GM12878 (cell line): Measurements from ENCODE around the gene NTN3. TPM values are rescaled to one million over a fixed set of nuclear protein-coding genes. Genes with fewer than 3 reads are reported as not detected.
A peak's percentile ranks its signal among the peaks of the same experiment; 100 is the strongest.

ENCODE experiments used
- BACH1 ChIP-seq: fragments of 450-650 bp; IDR thresholded peaks from 2 replicates; pipeline ENCODE4 v1.6.1; 2017; ENCODE audit warnings: mild to moderate bottlenecking, borderline replicate concordance
- CREB1 ChIP-seq: IDR thresholded peaks from 2 replicates; pipeline ENCODE4 v1.6.1; 2012; ENCODE audit warnings: low read depth, mild to moderate bottlenecking, inconsistent platforms
- EGR1 ChIP-seq, 2 experiments: IDR thresholded peaks; 1 replicate in 1 of 2; 2 replicates in 1 of 2; pipeline ENCODE4 v1.6.1; 2011 to 2012; ENCODE audit warnings: low read depth in 2 of 2, low read length in 2 of 2, borderline replicate concordance in 1 of 2, mild to moderate bottlenecking in 1 of 2, moderate library complexity in 1 of 2
- ETV6 ChIP-seq, 2 experiments: fragments of 450-650 bp in 1 of 2; IDR thresholded peaks in 1 of 2; conservative IDR thresholded peaks in 1 of 2; 2 replicates each; pipeline ENCODE4 v1.6.1; 2014; ENCODE audit warnings: antibody characterized with exemption in 1 of 2, borderline replicate concordance in 1 of 2, low read depth in 1 of 2, mild to moderate bottlenecking in 1 of 2, moderate library complexity in 1 of 2
- EZH2 ChIP-seq: IDR thresholded peaks from 2 replicates; pipeline ENCODE4 v1.6.1; 2012; ENCODE audit warnings: low read depth, mild to moderate bottlenecking, control low read depth, inconsistent platforms, low read length, borderline replicate concordance; ENCODE audit not compliant: control insufficient read depth
- FOS ChIP-seq: IDR thresholded peaks from 3 replicates; pipeline ENCODE4 v1.6.1; 2011; ENCODE audit warnings: borderline replicate concordance; ENCODE audit not compliant: insufficient read length; ENCODE audit errors: extremely low read depth
- HDGF ChIP-seq: fragments of 450-650 bp; IDR thresholded peaks from 2 replicates; pipeline ENCODE4 v1.6.1; 2016; ENCODE audit warnings: antibody characterized with exemption
- IKZF1 ChIP-seq: fragments of 450-650 bp; conservative IDR thresholded peaks from 2 replicates; pipeline ENCODE4 v1.6.1; 2017; ENCODE audit warnings: antibody characterized with exemption, mild to moderate bottlenecking
- MTA2 ChIP-seq: fragments of 450-650 bp; IDR thresholded peaks from 2 replicates; pipeline ENCODE4 v1.6.1; 2016; ENCODE audit warnings: low read depth, mild to moderate bottlenecking, moderate library complexity
- MXI1 ChIP-seq: fragments of 150-350 bp; IDR thresholded peaks from 2 replicates; pipeline ENCODE4 v1.6.1; 2011; ENCODE audit warnings: low read depth, mild to moderate bottlenecking, inconsistent platforms, low read length, improper control_type of control experiment
- NBN ChIP-seq: fragments of 450-650 bp; IDR thresholded peaks from 2 replicates; pipeline ENCODE4 v1.6.1; 2016
- NFXL1 ChIP-seq: fragments of 450-650 bp; IDR thresholded peaks from 2 replicates; pipeline ENCODE4 v1.6.1; 2017; ENCODE audit warnings: antibody characterized with exemption, mild to moderate bottlenecking, borderline replicate concordance
- NR2C2 ChIP-seq: IDR thresholded peaks from 2 replicates; pipeline ENCODE4 v1.6.1; 2011; ENCODE audit warnings: borderline replicate concordance, low read depth; ENCODE audit not compliant: control insufficient read depth, insufficient read length
- POLR2AphosphoS2 ChIP-seq: IDR thresholded peaks from 2 replicates; pipeline ENCODE4 v1.6.1; 2011; ENCODE audit warnings: low read depth, mild to moderate bottlenecking, low read length, improper control_type of control experiment, moderate library complexity
- SMAD5 ChIP-seq: IDR thresholded peaks from 2 replicates; pipeline ENCODE4 v1.6.1; 2016; ENCODE audit warnings: antibody characterized with exemption, low read depth
- SUPT20H ChIP-seq: IDR thresholded peaks from 2 replicates; pipeline ENCODE4 v1.6.1; 2011; ENCODE audit warnings: low read depth, mild to moderate bottlenecking, low read length, moderate library complexity, borderline replicate concordance; ENCODE audit not compliant: control insufficient read depth
- TBL1XR1 ChIP-seq: IDR thresholded peaks from 2 replicates; pipeline ENCODE4 v1.6.1; 2012; ENCODE audit warnings: low read depth, low read length, improper control_type of control experiment
- ZNF207 ChIP-seq: fragments of 450-650 bp; IDR thresholded peaks from 2 replicates; pipeline ENCODE4 v1.6.1; 2014; ENCODE audit warnings: antibody characterized with exemption, mild to moderate bottlenecking, borderline replicate concordance
- ZSCAN29 ChIP-seq: fragments of 450-650 bp; IDR thresholded peaks from 2 replicates; pipeline ENCODE4 v1.6.1; 2017; ENCODE audit warnings: mild to moderate bottlenecking, moderate library complexity
- polyA plus RNA-seq, 11 experiments: library from polyadenylated mRNA; depleted of rRNA in 4 of 11; unstranded in 6 of 11; stranded (reverse) in 5 of 11; fragments of >200 nt; fragmentation: Nextera tagmentation in 4 of 11; fragmentation: Illumina TruSeq in 1 of 11; extraction: Ambion mirVana in 4 of 11; extraction: Trizol in 1 of 11; gene quantifications; 1 replicate in 1 of 11; 2 replicates in 10 of 11; pipeline versions ENCODE4 v1.2.1 to v1.2.3, GENCODE V29; 2011 to 2016; ENCODE audit warnings: inconsistent platforms in 2 of 11, missing spikeins in 2 of 11, low read depth in 1 of 11
- total RNA-seq, 4 experiments: library from RNA; depleted of rRNA in 3 of 4; stranded (reverse); fragments of >200 nt in 3 of 4; fragmentation: Illumina TruSeq in 1 of 4; extraction: Trizol in 1 of 4; gene quantifications; 2 replicates each; pipeline versions ENCODE4 v1.2.1 to v1.2.3, GENCODE V29; 2013 to 2021
- TF ChIP-seq, protein P1 (sequence below): IDR thresholded peaks from 2 replicates; pipeline ENCODE4 v1.6.1; 2011; ENCODE audit warnings: low read depth, low read length, improper control_type of control experiment, borderline replicate concordance
- TF ChIP-seq, protein P2 (sequence below): fragments of 450-650 bp; IDR thresholded peaks from 2 replicates; pipeline ENCODE4 v1.6.1; 2016; ENCODE audit warnings: mild to moderate bottlenecking
- TF ChIP-seq, protein P3 (sequence below): fragments of 150-350 bp; IDR thresholded peaks from 2 replicates; pipeline ENCODE4 v1.6.1; 2014; ENCODE audit warnings: mild to moderate bottlenecking, low read depth, low read length
- TF ChIP-seq, protein P4 (sequence below): fragments of 450-650 bp; IDR thresholded peaks from 2 replicates; pipeline ENCODE4 v1.6.1; 2017; ENCODE audit warnings: low read depth, mild to moderate bottlenecking, moderate library complexity

NTN3 gene
- total and polyA plus RNA-seq, 10 of the 15 experiments (the other 5 are each of a cell fraction or from before 2014, with no cell fraction given), result 0.04 TPM; not detected in 9

DNA sequence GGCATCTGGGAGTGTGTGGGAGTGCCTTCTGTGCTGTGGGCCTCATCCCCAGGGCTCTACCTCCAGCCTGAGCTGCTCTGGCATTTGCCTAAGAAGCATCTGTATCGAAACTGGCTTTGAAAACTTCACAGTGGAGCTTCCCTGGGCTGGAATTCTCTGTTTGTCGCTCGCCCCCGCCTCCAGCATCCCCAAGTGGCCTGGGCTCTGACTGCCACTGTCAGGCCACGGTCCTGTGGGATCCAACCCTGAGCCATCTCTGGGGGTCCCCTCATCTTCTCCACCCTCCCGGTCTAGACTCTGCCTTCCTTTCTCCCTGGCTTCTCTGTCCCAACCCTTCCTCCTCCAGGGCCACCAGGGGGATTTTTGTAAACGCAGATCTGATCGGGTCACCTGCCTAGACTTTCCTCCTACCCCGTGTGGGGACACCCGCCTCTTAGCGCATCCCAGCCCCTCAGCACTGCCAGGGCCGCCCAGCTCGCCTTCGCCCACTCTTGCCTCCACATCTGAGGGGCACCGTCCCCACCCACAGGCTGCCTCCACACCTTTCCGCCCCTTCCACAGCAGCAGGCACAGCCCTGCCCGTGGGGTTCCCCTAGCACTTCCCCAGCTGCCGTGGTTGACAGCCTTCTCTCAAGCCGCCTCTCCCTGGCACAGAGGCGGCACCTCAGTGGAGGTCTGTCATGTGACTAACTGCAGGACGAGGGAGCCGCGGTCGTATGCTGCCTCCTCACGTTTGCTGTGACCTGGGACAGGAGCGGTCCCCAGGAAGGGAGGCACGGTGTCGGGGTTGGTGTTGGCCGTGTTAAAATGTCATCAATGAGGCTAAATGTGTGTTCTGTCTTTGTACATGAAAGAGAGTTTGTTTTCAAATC, 15.8 kb downstream of the NTN3 start (continued):
- TF ChIP-seq, protein P1, sequence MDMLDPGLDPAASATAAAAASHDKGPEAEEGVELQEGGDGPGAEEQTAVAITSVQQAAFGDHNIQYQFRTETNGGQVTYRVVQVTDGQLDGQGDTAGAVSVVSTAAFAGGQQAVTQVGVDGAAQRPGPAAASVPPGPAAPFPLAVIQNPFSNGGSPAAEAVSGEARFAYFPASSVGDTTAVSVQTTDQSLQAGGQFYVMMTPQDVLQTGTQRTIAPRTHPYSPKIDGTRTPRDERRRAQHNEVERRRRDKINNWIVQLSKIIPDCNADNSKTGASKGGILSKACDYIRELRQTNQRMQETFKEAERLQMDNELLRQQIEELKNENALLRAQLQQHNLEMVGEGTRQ, result peak; percentile 66
- TF ChIP-seq, protein P2, sequence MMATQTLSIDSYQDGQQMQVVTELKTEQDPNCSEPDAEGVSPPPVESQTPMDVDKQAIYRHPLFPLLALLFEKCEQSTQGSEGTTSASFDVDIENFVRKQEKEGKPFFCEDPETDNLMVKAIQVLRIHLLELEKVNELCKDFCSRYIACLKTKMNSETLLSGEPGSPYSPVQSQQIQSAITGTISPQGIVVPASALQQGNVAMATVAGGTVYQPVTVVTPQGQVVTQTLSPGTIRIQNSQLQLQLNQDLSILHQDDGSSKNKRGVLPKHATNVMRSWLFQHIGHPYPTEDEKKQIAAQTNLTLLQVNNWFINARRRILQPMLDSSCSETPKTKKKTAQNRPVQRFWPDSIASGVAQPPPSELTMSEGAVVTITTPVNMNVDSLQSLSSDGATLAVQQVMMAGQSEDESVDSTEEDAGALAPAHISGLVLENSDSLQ, result peak; percentile 78
- TF ChIP-seq ZSCAN29 (no peak), MTA2 (no peak), EGR1 (IDR thresholded peaks at IDR 0.05; ENCODE audit: borderline replicate concordance in 1 of 2, low read depth in 2 of 2, low read length in 2 of 2) (0 out of 3 replicates have a peak, but pooled peaks of 1 of the 2 experiments have one; percentile 25), SUPT20H (no peak), IKZF1 (peak; percentile 81), SMAD5 (no peak), CREB1 (no peak), TBL1XR1 (no peak), NFXL1 (no peak), FOS (no peak), NBN (0 out of 2 replicates have a peak, but pooled peaks have one; percentile 61), EZH2 (no peak), MXI1 (peak; percentile 76), HDGF (peak; percentile 85; the same call in 1 of the 2 replicates), BACH1 (no peak; the same call in 1 of the 2 replicates), NR2C2 (no peak), ZNF207 (peak; percentile 67; the same call in 1 of the 2 replicates), POLR2AphosphoS2 (no peak), ETV6 (conservative IDR thresholded peaks at IDR 0.05 in 1 of 2, IDR thresholded peaks at IDR 0.05 in 1 of 2; ENCODE audit: borderline replicate concordance in 1 of 2, low read depth in 1 of 2) (no peak)
- TF ChIP-seq, protein P3, sequence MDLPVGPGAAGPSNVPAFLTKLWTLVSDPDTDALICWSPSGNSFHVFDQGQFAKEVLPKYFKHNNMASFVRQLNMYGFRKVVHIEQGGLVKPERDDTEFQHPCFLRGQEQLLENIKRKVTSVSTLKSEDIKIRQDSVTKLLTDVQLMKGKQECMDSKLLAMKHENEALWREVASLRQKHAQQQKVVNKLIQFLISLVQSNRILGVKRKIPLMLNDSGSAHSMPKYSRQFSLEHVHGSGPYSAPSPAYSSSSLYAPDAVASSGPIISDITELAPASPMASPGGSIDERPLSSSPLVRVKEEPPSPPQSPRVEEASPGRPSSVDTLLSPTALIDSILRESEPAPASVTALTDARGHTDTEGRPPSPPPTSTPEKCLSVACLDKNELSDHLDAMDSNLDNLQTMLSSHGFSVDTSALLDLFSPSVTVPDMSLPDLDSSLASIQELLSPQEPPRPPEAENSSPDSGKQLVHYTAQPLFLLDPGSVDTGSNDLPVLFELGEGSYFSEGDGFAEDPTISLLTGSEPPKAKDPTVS, result no peak
- TF ChIP-seq, protein P4, sequence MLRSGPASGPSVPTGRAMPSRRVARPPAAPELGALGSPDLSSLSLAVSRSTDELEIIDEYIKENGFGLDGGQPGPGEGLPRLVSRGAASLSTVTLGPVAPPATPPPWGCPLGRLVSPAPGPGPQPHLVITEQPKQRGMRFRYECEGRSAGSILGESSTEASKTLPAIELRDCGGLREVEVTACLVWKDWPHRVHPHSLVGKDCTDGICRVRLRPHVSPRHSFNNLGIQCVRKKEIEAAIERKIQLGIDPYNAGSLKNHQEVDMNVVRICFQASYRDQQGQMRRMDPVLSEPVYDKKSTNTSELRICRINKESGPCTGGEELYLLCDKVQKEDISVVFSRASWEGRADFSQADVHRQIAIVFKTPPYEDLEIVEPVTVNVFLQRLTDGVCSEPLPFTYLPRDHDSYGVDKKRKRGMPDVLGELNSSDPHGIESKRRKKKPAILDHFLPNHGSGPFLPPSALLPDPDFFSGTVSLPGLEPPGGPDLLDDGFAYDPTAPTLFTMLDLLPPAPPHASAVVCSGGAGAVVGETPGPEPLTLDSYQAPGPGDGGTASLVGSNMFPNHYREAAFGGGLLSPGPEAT, result peak; percentile 80
